Fibroblast of skin of abdomen (primary cell): ENCODE data around the gene CTRB1.
"Not testable (repeated sequence)": the region's sequence is repeated elsewhere in the genome, so short reads cannot be mapped to it uniquely, and the experiment has no call there.

Experiments
- DNase-seq: peaks from one replicate; pipeline ENCODE4 v3.0.0-alpha.2; 2013

The CTRB1 gene

GRCh38 chr16:75204410-75204758, 14.4 kb upstream of the CTRB1 start:
- DNase-seq = no peak

GRCh38 chr16:75204905-75205304, 13.9 kb upstream of the CTRB1 start:
- DNase-seq = not testable (repeated sequence)

- not testable (repeated sequence) for DNase-seq
These were observed 13.3 kb upstream of the CTRB1 start for GRCh38 chr16:75205438-75205837.

GRCh38 chr16:75205961-75206748, 12.6 kb upstream of the CTRB1 start:
- DNase-seq = not testable (repeated sequence)

- no peak for DNase-seq
These were observed 11.9 kb upstream of the CTRB1 start, which contains the start of gene CTRB2 for GRCh38 chr16:75206749-75207451. TSS of gene CTRB2 (minus strand) at chr16:75207161. CDS start at chr16:75207141, 20 bp downstream.

GRCh38 chr16:75207831-75208230, 11.0 kb upstream of the CTRB1 start:
- no peak for DNase-seq

- DNase-seq = no peak
These were observed 10.5 kb upstream of the CTRB1 start for GRCh38 chr16:75208242-75208825.

GRCh38 chr16:75208861-75209505, 9.8 kb upstream of the CTRB1 start:
- DNase-seq = no peak

GRCh38 chr16:75209514-75209913, 9.3 kb upstream of the CTRB1 start:
- DNase-seq = not testable (repeated sequence)

GRCh38 chr16:75209944-75210343, 8.8 kb upstream of the CTRB1 start:
- DNase-seq = no peak

- not testable (repeated sequence) for DNase-seq
These were observed 7.5 kb upstream of the CTRB1 start for GRCh38 chr16:75211286-75211685.

- no peak for DNase-seq
These were observed 2.7 kb upstream of the CTRB1 start for GRCh38 chr16:75216127-75216526.

GRCh38 chr16:75216576-75216975, 2.2 kb upstream of the CTRB1 start:
- no peak for DNase-seq

GRCh38 chr16:75217389-75217851, 1.4 kb upstream of the CTRB1 start:
- DNase-seq = no peak

- DNase-seq = no peak
These were observed 300 bp downstream of the CTRB1 start for GRCh38 chr16:75219088-75219487.

GRCh38 chr16:75219838-75220237, 1.1 kb downstream of the CTRB1 start:
- DNase-seq = no peak

- no peak for DNase-seq
These were observed 3.5 kb downstream of the CTRB1 start for GRCh38 chr16:75222271-75222783.

GRCh38 chr16:75223129-75223528, 4.3 kb downstream of the CTRB1 start:
- not testable (repeated sequence) for DNase-seq

- no peak for DNase-seq
These were observed 5.7 kb downstream of the CTRB1 start for GRCh38 chr16:75224306-75225082.

- no peak for DNase-seq
These were observed 6.3 kb downstream of the CTRB1 start for GRCh38 chr16:75225092-75225491.

GRCh38 chr16:75225678-75226515, 7.1 kb downstream of the CTRB1 start:
- no peak for DNase-seq
